Measurements from ENCODE around the gene PINK1. TPM values are rescaled to one million over a fixed set of nuclear protein-coding genes. Genes with fewer than 3 reads are reported as not detected.

The PINK1 gene
- total RNA-seq: 72.3 TPM

DNA sequence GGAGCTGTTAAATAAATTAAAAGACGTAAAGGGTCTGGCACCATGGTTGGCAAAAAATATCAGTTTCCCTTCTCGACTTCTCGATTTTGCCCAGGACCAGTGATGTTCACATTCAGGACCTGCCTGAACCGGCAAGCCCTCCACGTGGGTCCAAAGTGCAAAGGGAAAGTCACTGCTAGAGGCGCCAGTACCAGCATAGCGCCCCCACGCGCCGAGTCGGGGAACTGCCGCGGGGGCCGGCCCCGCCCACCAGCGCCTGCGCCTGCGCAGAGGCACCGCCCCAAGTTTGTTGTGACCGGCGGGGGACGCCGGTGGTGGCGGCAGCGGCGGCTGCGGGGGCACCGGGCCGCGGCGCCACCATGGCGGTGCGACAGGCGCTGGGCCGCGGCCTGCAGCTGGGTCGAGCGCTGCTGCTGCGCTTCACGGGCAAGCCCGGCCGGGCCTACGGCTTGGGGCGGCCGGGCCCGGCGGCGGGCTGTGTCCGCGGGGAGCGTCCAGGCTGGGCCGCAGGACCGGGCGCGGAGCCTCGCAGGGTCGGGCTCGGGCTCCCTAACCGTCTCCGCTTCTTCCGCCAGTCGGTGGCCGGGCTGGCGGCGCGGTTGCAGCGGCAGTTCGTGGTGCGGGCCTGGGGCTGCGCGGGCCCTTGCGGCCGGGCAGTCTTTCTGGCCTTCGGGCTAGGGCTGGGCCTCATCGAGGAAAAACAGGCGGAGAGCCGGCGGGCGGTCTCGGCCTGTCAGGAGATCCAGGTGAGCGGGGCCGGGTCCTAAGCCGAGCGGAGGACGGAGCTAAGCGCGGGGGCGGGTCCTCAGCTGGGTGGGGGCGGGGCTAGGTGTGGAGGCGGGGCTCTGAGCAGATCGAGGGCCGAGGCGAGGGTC lies at the start of gene PINK1:
PINK1 (plus strand) TSS at position 269 of the 875 bp plus-strand sequence; CDS start at position 360, 91 bp downstream.
- peak; percentile 85 for DNase-seq (ENCODE audit: low spot score)
- ATAC-seq: peak; percentile 93
- intact Hi-C loops (cut with DNase I): no loop called here

DNA sequence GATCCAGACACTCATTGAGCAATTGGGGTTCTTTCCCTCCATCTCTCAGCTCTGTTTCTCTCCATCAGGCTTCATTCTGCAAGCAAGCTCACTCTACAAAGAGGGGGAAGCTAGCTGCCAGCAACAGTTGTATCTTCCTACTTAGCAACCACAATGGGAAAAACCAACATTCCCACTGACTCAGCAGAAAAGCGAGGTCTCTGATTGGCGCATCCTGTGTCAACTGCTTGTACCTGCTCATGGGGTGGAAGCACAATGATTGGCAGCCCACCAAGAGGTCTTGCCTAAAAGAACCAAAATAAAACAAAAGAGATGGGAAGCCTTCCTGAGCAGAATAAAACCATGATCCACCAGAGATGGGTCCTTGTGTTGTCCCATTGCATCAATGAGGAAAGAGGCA lies 48.4 kb upstream of the PINK1 start:
- DNase-seq (ENCODE audit: low spot score) (no peak), ATAC-seq (no peak)
- intact Hi-C loops (cut with DNase I): no loop called here

DNA sequence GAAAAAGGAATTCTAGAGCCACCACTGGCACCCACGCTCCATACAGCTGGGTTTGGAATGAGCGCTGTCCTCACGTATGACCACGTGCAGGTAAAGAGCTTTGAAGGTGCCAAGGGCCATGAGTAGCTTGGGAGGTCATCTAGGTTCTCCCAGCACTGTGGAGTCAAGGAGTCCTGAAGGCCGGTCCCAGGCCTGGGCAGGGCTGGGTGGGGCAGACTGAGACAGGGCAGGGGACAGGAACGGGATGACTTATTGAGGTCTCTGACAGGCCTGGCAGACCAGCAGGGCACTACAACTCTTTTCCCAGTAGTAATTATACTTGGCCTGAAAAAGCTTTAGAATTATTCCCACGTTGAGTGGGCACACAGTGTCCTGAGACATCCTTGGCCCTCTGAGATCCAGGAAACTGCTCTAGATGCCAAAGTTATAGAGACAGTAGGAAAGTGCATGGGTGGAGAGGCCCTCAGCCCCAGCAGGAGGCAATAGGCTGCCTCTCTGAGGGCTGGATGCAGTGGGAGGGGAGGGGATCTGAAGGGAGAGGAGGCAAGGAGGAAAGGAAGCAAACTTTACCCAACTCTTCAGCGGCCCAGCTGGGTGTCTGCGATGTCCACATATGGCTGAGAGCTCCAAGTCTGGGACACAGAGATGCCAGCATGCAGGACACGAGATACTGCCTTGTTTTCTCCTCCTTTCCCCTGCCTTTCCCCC lies 46.2 kb upstream of the PINK1 start:
- DNase-seq (ENCODE audit: low spot score) (no peak), ATAC-seq (no peak)
- intact Hi-C loops (cut with DNase I): no loop called here

DNA sequence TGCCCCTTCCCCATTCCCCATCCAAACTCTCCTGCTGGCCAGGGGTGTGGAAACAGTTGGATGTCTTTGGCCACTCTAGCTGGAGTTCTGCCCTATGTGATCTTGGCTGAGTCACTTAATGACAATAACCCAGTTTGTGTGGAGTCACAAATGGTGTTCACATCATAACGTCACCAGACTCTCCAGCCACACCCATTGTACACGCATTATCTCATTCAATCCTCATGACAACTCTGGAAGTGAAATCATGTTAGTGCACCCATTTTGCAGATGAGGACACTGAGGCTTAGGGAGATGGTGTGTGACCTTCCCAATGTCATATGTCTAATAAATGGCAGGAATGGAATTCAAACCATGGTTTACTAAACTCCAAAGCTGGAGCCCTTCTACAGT lies 45.6 kb upstream of the PINK1 start:
- peak; percentile 24 for ATAC-seq
- intact Hi-C loops (cut with DNase I): no loop called here
- no peak for DNase-seq (ENCODE audit: low spot score)

DNA sequence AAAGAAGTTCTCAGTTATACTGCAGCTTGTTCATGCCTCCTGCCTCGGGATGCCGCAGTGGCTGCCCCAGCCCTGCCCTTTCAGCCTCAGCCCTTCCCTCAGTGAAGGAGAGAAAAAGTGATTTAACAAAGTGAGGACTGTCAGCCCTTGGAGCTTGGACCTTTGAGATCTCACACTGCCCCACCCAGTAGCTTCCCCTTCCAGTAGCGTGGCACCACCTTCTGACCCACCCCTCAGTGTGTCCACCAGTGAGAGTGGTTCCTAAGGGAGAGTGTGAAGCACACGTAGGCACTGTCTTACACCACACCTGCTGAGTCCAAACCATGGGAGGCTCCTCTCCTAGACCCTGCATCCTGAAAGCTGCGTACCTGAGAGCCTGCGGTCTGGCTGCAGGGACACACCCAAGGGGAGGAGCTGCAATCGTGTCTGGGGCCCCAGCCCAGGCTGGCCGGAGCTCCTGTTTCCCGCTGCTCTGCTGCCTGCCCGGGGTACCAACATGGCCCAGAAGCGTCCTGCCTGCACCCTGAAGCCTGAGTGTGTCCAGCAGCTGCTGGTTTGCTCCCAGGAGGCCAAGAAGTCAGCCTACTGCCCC lies 44.5 kb upstream of the PINK1 start, which contains the start of gene CDA:
CDA (plus strand) TSS at position 464 of the 592 bp plus-strand sequence; CDS start at position 497, 33 bp downstream.
- ATAC-seq: no peak
- intact Hi-C loops (cut with DNase I): no loop called here
- DNase-seq (ENCODE audit: low spot score): no peak

DNA sequence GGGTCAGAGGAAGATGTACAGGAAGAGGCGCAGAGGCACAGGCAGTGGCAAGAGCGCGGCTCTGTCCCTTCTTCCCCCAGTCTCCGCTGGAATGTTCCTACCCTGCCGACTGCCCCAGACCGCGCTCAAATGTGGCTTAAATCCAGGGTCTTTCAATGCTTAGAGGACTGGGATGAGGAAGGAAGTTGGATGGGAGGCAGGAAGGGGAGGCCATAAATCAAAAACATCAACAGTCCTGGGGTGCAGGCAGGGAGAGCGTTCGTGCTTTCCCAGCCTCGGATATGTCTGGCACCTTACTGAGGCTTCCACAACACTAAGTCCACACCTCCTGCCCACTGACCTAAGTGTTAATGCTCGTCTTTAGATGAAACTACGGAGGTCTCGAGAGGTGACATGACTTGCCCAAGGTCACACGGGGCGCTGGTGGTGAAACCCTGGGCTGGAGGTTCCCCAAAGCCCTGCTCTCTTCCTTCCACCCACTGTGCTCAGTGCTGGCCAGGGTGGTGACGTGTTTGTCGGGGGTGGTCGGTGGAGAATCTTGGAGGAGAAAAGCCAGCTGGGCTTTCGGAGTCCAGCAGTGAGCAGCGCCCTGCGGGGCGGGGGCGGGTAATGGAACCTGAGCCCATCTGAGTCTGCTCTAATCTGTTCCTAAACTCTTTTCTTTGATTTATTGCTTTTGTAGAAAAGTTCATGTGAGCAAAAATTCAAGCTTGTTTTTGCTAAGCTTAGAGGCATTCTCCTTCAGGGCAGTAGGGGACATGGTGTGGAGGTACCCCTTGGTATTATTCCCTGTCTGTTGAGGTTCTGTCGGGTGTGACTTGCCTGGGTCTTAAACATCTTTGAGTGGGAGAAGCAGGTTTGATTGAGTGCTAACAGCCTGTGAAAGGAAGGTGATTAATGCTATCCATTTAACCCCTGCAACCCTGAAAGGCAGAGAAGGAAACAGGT lies 43.7 kb upstream of the PINK1 start:
- intact Hi-C loops (cut with DNase I): no loop called here
- no peak for DNase-seq (ENCODE audit: low spot score)
- peak; percentile 45 for ATAC-seq

DNA sequence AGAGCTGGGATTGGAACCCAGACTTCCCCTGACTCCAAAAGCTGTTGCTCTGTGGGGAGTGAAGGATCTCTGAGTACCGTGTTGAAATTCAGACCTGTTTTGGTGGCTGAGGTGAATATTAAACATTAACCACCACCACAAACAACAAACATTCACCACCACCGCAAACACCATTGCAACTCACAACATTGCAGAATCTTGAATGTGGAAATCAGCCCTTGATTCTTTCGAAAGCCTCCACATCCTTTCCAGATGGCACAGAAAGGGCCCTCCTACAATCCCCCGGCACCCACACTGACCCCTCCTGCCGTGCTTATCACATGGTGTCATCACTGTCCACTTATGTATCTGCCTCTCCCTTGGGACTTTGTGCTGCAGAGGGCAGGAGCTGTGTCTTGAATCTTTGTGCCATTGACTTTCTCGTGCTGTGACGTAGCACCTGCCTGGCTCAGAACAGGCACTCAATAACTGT lies 42.9 kb upstream of the PINK1 start:
- intact Hi-C loops (cut with DNase I): no loop called here
- DNase-seq (ENCODE audit: low spot score): no peak
- ATAC-seq: no peak

DNA sequence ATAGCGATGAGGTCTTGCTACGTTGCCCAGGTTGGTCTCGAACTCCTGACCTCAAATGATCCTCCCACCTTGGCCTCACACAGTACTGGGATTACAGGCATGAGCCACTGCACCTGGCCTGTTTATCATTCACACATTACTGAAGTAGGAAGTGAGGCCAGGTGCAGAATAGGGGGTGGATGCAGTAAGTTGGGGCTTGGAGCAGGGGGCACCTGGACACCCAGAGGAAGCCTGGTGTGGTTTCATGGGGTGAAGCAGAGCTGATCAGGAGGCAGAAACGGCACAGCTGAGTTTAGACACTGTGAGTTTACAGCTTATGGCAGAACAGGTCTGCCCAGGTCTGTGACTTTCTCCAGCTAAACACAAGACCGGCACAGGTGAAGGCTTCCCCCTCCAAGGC lies 39.5 kb upstream of the PINK1 start:
- no peak for ATAC-seq
- no peak for DNase-seq (ENCODE audit: low spot score)
- intact Hi-C loops (cut with DNase I): no loop called here

DNA sequence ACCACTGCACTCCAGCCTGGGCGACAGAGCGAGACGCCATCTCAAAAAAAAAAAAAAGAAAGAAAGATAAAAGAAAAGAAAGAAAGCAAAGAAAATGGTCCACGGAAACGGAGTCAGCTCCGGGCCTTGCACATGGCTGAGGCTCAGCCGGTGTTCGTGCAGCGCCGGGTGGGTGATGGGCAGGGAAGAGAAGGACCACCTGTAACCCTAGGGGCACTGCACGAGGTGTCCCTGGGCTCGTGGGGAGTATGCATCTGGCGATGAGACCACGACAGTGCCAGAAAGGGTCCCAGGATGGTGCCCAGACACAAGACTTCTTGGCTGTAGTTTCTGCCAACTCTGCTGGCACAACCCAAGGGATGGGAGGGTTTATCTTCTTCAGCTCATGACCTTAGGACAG lies 38.5 kb upstream of the PINK1 start:
- intact Hi-C loops (cut with DNase I): no loop called here
- no peak for DNase-seq (ENCODE audit: low spot score)
- ATAC-seq: no peak

DNA sequence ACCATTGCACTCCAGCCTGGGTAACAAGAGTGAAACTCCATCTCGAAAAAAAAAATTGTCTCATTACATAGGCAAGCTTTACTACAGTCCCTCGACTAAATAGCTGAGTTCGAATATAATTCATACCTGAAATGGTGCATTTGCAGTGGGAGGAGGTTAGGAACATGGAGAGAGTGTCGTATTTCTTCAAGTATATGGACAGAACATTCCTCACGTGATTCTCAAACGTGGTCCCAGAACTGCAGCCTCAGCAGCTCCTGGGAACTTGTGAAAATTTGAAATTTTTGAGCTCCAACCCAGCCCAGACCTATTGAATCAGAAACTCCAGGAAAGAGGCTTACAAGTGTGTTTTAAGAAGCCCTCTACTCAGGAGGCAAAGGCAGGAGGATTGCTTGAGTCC lies 37.2 kb upstream of the PINK1 start:
- intact Hi-C loops (cut with DNase I): no loop called here

DNA sequence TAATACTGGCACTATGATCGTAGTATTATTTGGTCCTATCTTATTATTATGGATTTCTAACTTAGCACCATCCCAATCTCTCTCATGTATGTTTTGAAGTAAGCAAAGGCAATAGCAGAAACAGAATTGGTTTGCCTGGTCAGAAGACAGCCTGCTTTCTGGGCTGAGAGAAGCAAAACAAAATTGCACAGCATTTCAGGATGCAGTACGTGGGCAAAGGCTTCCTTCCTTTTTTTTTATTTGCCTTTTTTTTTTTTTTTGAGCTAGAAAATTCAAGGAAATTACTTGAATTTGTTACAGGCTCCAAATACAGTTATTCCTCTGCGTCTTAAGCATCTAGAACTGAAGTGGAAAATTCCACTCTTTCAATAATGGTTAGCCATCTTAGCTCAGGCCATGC lies 35.6 kb upstream of the PINK1 start:
- ATAC-seq (no peak), DNase-seq (ENCODE audit: low spot score) (no peak)
- intact Hi-C loops (cut with DNase I): no loop called here

More for the DNA sequence above, 37.2 kb upstream of the PINK1 start:
- ATAC-seq (no peak), DNase-seq (ENCODE audit: low spot score) (no peak)

DNA sequence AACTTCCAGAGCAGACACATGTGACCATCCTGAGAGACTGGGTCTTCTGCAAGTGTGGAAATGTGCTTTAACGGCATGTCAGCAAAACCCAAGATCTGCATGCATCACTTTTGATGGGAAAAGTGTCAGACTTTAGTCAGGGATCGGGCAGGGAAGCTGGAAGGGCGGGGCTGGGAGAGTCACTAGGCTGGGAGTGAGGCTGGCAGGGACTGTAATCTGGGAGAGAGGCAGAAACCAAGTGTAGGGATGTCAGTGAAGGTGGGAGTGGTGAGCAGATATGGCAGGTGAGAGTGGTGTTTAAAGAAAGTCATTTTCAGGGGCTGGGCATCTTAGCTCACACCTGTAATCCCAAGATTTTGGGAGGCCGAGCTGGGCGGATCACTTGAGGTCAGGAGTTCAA lies 33.1 kb upstream of the PINK1 start:
- ATAC-seq (no peak), DNase-seq (ENCODE audit: low spot score) (no peak)
- intact Hi-C loops (cut with DNase I): no loop called here

DNA sequence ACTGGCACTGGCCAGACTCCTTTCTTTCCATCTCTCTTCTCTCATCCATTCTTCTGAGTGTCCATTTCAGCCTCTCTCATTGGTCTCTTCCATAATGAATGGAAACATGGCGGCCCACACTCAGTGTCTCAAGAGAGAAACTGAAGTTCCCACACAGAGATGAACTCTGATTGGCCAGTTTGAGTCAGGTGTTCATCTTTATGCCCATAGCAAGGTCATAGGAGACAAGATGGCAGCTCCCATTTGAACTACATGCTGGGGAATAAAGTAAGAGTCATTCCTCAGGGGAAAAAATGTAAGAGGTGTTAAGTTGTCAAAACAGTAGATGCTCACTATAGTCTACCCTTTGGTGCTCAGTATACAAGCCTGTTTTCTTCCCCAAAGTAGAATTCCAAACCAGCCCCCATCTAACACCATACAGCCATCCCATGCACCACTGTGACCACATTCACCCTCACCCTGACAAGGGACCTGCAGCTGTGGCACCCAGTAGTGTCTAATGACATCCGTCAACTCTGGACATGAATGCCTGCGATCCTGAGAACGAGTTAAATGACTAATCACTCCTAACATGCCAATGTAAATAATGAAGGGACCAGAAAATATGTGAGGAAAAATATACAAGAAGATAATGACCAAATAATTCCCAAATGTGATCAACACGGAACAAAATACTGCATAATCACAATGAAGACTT lies 32.0 kb upstream of the PINK1 start:
- intact Hi-C loops (cut with DNase I): no loop called here
- DNase-seq (ENCODE audit: low spot score) (no peak), ATAC-seq (no peak)

DNA sequence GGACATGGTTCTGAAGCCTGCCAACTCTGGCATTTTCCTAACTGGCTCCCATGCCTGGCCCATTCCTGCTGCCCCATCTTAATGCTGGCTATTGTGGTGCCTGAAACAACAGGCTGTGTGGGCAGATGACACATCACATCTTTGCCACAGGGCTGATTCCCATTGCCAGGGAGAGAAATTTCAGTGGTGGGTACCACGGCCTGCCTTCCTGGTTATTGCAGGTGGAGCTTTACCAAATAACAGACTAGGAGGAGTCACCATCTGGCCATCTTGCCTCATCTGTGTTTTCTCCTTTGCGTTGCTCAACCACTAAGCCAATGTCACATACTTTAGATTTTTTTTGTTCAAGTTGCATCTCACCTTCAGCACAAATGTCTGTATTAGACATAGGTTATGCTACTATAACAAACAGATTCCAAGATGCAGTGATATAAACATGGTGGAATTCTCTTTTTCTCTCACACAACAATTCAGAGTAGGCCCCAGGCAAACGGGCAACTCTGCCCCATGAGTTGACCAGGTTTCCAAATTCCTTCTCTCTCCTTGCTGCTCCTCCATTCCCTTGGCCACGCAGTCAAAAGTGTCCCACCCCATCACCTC lies 30.3 kb upstream of the PINK1 start:
- ATAC-seq: no peak
- DNase-seq (ENCODE audit: low spot score): no peak
- intact Hi-C loops (cut with DNase I): no loop called here

DNA sequence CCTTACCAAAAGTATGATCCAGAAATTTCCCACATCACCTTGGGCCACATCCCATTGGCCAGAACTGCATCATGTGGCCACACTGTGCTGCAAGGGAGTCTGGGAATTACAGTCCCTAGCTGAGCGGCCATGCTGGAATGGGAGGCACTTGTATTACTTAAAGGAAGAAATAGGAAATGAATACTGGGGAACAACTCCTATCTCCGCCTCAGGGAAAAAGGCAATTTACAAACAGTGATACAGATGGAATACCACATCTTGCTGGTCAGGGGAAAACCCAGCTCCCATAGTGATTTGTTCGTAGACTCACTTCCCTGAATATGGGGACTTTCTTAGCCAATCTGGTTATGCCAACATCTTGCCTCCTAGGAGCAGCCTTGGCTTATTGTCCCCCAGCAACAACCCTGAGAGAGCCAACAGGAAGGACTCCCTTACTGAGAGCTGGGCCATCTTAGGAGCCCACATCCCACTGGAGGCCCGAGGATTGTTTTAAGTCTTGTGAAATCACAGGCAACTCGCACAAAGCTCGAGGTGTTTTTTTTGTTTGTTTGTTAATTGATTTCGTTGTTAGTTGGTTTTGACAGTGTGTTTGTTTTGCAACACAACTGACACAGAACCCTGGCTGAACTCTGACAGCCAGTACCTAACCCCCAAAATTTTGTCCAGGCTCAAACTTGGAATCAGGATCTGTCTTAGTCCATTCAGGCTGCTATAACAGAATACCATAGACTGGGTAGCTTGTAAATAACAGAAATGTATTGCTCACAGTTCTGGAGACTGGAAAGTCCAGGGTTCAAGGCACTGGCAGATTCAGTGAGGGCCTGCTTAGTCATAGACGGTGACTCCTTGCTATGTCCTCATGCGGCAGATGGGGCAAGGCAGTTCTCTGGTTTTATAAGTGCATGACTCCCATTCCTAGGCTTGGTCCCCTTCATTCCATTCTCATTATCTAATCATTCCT lies 29.5 kb upstream of the PINK1 start:
- DNase-seq (ENCODE audit: low spot score) (no peak), ATAC-seq (no peak)
- intact Hi-C loops (cut with DNase I): no loop called here

DNA sequence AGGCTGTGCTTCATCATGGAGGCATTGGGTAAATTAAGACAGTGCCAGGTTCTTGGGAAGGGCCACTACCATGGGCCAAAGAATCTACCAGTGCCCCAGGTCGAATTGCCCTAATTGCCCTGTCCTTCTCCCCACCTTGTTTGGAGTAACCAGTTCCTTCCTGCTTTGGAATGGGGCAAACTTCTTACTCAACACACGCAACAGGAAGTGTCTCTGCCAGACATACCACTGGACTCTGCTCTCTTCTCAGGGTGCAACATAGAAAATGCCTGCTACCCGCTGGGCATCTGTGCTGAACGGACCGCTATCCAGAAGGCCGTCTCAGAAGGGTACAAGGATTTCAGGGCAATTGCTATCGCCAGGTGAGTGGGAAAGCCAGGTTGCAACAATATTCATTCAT lies 28.6 kb upstream of the PINK1 start:
- ATAC-seq (no peak), DNase-seq (ENCODE audit: low spot score) (no peak)
- intact Hi-C loops (cut with DNase I): no loop called here

Measured in sciatic nerve (tissue), 2 donors.